ENCODE results near the gene PPCDC.

Gene PPCDC

DNA sequence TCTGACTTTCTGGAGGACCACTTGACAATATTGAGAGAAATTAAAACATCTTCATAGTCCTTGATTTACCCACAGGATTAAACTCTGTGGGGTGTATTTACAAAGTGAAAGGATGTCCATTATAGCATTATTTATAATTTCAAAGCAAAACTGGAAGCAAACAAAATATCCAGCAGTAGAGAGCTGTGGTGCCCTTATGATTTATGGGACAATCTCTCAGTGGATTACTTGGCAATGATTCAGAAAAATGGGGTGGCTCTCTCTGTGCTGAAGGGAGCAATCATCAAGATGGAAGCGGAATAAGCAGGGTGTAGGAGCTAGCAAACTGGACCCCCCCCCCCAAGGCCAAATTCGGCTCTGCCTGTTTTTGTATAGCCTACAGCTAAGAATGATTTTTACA is 9.0 kb downstream of the PPCDC start:
- H3K9me3 ChIP-seq (ENCODE audit: control insufficient read depth, insufficient read depth, low read length) = no peaks in the 10 kb centered on the region
- no peak overlapping the region for H3K9ac ChIP-seq (ENCODE audit: low read depth, low read length)
- H3K4me3 ChIP-seq (ENCODE audit: low read depth, low read length) = no peak overlapping the region
- peaks cover 2% of the 10 kb centered on the region for H3K27me3 ChIP-seq (ENCODE audit: control insufficient read depth, insufficient read depth, low read length)
- H3K36me3 ChIP-seq (ENCODE audit: control insufficient read depth, insufficient read depth, low read length) = peaks cover 6% of the 10 kb centered on the region
- peaks cover 31% of the 10 kb centered on the region for H3K4me1 ChIP-seq (ENCODE audit: control insufficient read depth, insufficient read depth, low read length)

DNA sequence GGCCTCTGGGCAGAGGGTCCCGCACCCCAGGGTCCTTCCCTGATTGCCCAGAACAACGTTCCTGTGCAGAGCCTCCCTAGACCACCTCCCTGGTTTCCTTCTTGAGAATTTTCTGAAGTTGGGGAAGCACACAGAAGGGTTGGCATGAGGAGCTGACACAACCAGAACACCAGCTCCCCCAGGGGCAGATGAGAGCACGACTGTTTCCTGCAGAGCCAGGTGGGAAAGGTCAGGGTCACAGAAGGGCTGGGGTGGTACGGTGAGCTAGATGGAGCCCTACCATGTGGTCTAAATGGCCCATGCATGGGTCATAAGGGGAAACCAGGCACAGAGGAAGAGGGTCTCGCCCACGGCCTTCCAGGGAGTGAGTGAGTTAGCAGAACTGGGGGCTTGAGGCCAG is 10.4 kb downstream of the PPCDC start:
- Histone ChIP-seq H3K27me3 (ENCODE audit: control insufficient read depth, insufficient read depth, low read length) (peaks cover 2% of the 10 kb centered on the region), H3K36me3 (ENCODE audit: control insufficient read depth, insufficient read depth, low read length) (peaks cover 6% of the 10 kb centered on the region), H3K9me3 (ENCODE audit: control insufficient read depth, insufficient read depth, low read length) (no peaks in the 10 kb centered on the region), H3K9ac (ENCODE audit: low read depth, low read length) (no peak overlapping the region), H3K4me1 (ENCODE audit: control insufficient read depth, insufficient read depth, low read length) (peaks cover 31% of the 10 kb centered on the region), H3K4me3 (ENCODE audit: low read depth, low read length) (no peak overlapping the region)

DNA sequence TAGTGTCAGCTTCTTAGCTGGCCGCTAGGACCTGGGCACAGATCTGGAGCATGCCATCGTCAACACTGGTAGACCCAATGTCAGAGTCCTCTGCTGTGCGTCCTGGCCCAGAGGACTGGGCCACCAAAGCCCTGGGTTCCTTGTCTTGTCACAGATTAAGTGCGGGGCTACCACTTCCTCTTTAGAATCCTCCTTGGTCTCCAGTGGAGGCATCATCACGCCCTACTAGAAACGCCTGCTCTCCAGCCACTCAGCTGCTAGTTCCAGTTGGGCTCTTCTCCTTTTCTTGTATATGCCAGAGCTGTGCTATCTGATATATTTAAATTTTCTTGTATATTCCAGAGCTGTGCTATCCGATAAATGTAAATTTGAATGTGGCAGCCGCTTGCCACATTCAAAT is 11.2 kb downstream of the PPCDC start:
- Histone ChIP-seq H3K4me1 (ENCODE audit: control insufficient read depth, insufficient read depth, low read length) (peaks cover 28% of the 10 kb centered on the region), H3K4me3 (ENCODE audit: low read depth, low read length) (no peak overlapping the region), H3K27me3 (ENCODE audit: control insufficient read depth, insufficient read depth, low read length) (peaks cover 2% of the 10 kb centered on the region), H3K9me3 (ENCODE audit: control insufficient read depth, insufficient read depth, low read length) (no peaks in the 10 kb centered on the region), H3K9ac (ENCODE audit: low read depth, low read length) (no peak overlapping the region), H3K36me3 (ENCODE audit: control insufficient read depth, insufficient read depth, low read length) (peaks cover 6% of the 10 kb centered on the region)

DNA sequence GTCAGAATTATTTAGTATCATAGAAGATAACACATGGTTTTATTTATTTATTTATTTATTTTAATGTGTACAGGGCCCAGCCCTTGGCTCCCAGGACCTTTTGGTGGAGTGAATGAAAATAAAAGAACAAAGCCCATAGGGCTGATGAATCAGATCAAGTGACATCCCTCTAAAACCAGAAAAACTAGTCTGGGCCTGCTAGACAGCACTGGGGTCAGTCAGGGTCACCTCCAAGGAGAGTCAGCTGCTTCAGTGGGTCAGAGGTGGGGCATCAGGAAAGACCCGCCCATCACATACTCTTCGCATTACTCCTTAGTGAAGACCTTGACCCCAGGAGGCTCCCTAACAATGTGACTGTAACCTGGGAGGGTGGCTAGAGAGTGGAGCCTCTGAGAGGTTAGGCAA is 12.8 kb downstream of the PPCDC start:
- no peaks in the 10 kb centered on the region for H3K9me3 ChIP-seq (ENCODE audit: control insufficient read depth, insufficient read depth, low read length)
- no peak overlapping the region for H3K4me3 ChIP-seq (ENCODE audit: low read depth, low read length)
- no peak overlapping the region for H3K9ac ChIP-seq (ENCODE audit: low read depth, low read length)
- peaks cover 17% of the 10 kb centered on the region for H3K4me1 ChIP-seq (ENCODE audit: control insufficient read depth, insufficient read depth, low read length)
- peaks cover 2% of the 10 kb centered on the region for H3K27me3 ChIP-seq (ENCODE audit: control insufficient read depth, insufficient read depth, low read length)
- H3K36me3 ChIP-seq (ENCODE audit: control insufficient read depth, insufficient read depth, low read length) = no peaks in the 10 kb centered on the region

DNA sequence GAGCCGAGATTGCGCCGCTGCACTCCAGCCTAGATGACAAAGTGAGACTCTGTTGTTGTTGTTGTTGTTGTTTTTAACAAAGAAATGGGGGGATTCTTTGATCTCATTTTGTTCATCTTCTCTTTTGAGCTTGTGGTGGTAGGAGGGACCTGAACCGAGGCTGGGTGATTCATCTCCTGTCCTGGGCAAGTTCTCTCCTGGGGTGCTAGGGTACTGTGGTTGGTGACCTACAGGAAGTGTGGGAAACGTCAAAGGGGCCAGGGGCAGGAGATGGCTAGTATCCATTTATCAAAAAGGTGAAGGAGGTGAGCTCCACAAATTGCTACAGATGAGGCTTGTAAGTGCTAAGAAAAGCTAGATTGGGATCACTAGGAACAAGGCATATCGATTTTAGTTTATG is 14.3 kb downstream of the PPCDC start:
- Histone ChIP-seq H3K4me3 (ENCODE audit: low read depth, low read length) (no peak overlapping the region), H3K9me3 (ENCODE audit: control insufficient read depth, insufficient read depth, low read length) (no peaks in the 10 kb centered on the region), H3K4me1 (ENCODE audit: control insufficient read depth, insufficient read depth, low read length) (peaks cover 12% of the 10 kb centered on the region), H3K9ac (ENCODE audit: low read depth, low read length) (no peak overlapping the region), H3K36me3 (ENCODE audit: control insufficient read depth, insufficient read depth, low read length) (no peaks in the 10 kb centered on the region), H3K27me3 (ENCODE audit: control insufficient read depth, insufficient read depth, low read length) (peaks cover 2% of the 10 kb centered on the region)

DNA sequence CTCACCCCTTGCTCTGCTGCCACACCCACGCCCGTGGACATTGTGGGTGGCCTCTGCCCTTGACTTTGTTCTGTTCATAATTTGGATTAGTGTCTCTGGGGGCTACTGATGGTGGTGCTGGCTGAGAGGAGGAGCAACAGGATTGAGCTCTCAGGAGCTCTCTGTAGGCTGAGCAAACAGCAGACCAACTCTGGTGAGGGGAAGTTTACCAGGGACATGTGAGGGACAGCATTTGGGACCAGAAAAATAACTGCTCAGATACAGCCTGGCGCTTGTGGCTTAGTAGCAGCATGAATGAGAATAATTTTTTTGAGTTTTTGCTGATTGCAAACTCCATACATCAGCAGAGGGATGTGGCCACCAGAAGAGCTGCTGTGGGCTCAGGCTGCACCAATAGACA is 14.8 kb downstream of the PPCDC start:
- H3K27me3 ChIP-seq (ENCODE audit: control insufficient read depth, insufficient read depth, low read length) = peaks cover 2% of the 10 kb centered on the region
- H3K9me3 ChIP-seq (ENCODE audit: control insufficient read depth, insufficient read depth, low read length) = no peaks in the 10 kb centered on the region
- no peak overlapping the region for H3K4me3 ChIP-seq (ENCODE audit: low read depth, low read length)
- peaks cover 13% of the 10 kb centered on the region for H3K4me1 ChIP-seq (ENCODE audit: control insufficient read depth, insufficient read depth, low read length)
- no peak overlapping the region for H3K9ac ChIP-seq (ENCODE audit: low read depth, low read length)
- peaks cover 3% of the 10 kb centered on the region for H3K36me3 ChIP-seq (ENCODE audit: control insufficient read depth, insufficient read depth, low read length)

DNA sequence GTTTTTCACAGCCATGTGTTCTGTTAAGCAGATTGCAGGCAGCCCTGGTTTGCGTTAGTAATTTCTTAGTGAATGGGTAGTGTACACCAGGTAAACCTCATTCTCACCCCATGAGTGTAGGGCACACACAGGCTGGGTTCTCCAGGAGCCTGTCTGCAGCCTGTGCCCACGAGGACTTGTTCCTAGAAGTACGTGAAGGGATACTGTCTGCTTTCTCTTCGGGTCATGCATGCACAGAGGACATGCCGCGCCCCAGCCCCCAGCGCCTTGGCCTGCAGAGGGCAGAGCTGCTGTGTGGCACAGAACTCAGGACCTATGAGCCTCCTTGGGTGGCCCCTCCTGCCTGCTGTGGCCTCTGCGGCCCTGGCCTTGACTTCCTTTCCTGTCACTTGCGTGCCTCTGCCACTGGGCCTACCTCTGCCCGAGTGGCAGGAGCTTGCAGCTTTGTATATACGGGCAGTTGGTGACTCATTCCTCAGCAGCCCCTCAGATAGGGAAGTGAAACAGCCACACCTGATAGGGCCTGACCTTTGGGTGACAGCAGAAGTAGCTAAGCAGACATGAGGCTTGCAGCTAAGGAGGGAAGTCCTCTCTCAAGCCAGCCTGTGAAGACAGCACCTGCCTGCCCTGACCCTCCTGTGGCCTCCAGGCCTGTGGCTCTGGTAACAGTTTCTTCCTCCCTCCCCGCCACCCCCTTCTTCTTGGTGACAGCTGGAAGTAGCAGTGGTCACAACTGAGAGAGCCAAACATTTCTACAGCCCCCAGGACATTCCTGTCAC is 19.5 kb downstream of the PPCDC start:
- Histone ChIP-seq H3K27me3 (ENCODE audit: control insufficient read depth, insufficient read depth, low read length) (no peaks in the 10 kb centered on the region), H3K4me3 (ENCODE audit: low read depth, low read length) (no peak overlapping the region), H3K9ac (ENCODE audit: low read depth, low read length) (peak overlapping the region; percentile 24), H3K36me3 (ENCODE audit: control insufficient read depth, insufficient read depth, low read length) (peaks cover 13% of the 10 kb centered on the region), H3K4me1 (ENCODE audit: control insufficient read depth, insufficient read depth, low read length) (peaks cover 9% of the 10 kb centered on the region), H3K9me3 (ENCODE audit: control insufficient read depth, insufficient read depth, low read length) (no peaks in the 10 kb centered on the region)

DNA sequence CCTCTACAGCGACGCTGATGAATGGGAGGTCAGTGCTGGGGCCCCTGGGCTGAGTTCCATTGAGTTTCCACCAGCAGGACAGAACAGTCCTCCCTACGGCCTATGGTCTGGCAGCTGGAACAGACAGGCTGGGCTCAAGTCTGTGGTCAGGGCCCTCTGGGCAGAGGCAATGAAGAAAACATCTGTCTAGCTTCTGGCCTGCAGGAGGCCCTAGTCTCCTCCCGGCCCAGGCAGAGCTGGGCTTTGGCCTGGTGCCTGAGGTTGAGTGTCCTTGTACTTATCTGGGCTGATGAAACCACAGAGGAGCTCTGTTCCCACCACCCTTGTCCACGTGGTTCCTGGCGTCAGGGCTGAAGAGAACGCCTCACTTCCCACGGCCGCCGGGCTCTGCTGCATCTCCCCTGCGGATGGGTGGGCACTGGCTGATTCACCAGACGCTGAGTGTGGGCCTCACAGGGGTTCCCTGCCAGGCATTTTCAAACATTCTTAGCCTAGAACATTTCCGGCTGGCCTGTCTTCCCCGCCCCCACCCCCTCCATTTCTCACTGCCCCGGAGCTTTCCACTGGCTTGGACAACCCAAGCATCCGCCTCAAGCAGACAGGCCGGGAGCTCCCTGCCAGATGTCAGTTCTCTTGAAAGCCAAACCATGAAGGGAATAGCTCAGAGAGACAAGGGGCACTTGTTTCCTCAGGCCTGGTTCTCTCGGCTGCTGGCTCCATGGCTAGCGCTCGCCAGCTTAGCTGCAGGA is 20.3 kb downstream of the PPCDC start:
- Histone ChIP-seq H3K4me1 (ENCODE audit: control insufficient read depth, insufficient read depth, low read length) (peaks cover 9% of the 10 kb centered on the region), H3K36me3 (ENCODE audit: control insufficient read depth, insufficient read depth, low read length) (peaks cover 19% of the 10 kb centered on the region), H3K4me3 (ENCODE audit: low read depth, low read length) (no peak overlapping the region), H3K27me3 (ENCODE audit: control insufficient read depth, insufficient read depth, low read length) (no peaks in the 10 kb centered on the region), H3K9me3 (ENCODE audit: control insufficient read depth, insufficient read depth, low read length) (no peaks in the 10 kb centered on the region), H3K9ac (ENCODE audit: low read depth, low read length) (no peak overlapping the region)

DNA sequence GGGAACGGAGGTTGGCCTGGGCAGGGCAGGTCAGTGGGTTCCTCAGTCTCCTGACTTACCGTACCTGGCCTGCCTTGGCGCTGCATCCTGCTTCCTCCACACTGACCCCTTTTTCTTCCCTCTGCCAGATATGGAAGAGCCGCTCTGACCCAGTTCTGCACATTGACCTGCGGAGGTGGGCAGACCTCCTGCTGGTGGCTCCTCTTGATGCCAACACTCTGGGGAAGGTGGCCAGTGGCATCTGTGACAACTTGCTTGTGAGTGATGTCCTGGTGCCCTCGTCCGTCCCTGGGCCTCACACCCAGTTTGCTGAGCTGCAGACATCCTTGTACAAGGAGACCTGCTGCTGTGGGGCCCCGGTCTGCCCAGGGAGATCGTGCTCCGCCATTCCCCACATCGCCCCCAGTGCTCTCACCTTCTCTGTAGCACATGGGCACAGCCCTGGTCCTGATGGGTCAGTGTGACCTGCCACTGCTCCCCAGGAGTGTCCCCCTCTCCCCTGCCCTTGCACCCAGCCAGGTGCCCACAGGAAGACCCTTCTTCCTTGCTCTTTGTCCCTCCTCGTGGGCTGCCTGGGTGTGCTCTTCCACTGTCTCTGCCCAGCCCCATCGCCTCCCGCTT is 21.0 kb downstream of the PPCDC start:
- H3K9me3 ChIP-seq (ENCODE audit: control insufficient read depth, insufficient read depth, low read length) = no peaks in the 10 kb centered on the region
- no peaks in the 10 kb centered on the region for H3K27me3 ChIP-seq (ENCODE audit: control insufficient read depth, insufficient read depth, low read length)
- H3K4me1 ChIP-seq (ENCODE audit: control insufficient read depth, insufficient read depth, low read length) = peaks cover 9% of the 10 kb centered on the region
- no peak overlapping the region for H3K4me3 ChIP-seq (ENCODE audit: low read depth, low read length)
- H3K36me3 ChIP-seq (ENCODE audit: control insufficient read depth, insufficient read depth, low read length) = peaks cover 20% of the 10 kb centered on the region
- no peak overlapping the region for H3K9ac ChIP-seq (ENCODE audit: low read depth, low read length)

DNA sequence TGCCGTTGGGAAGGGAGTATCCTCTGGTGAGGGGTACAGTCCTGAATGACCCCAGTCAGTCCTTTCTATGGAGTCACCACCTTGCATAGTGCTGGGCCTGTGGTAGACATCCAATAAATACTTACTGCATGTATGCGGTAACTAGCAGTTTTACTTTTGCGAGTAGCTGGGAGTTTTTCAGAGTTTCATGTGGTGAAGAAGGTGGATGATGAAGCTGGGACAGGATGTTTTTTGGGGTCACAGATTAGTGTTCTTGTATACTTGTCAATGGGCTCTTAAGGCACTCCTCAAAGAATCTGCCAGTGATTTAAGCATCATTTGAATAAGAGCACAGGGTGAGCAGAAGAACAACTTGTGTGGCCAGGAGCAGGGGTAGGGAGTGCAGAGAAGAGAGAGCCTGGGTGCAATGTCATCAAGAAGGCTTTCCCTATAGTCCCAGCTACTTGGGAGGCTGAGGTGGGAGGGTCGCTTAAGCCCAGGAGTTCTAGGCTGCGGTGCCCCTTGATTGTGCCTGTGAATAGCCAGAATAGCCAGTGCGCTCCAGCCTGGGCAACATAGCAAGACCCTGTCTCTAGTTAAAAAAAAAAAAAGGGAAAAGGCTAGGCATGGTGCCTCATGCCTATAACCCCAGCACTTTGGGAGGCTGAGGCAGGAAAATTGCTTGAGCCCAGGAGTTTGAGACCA is 22.1 kb downstream of the PPCDC start:
- Histone ChIP-seq H3K9ac (ENCODE audit: low read depth, low read length) (no peak overlapping the region), H3K9me3 (ENCODE audit: control insufficient read depth, insufficient read depth, low read length) (no peaks in the 10 kb centered on the region), H3K4me1 (ENCODE audit: control insufficient read depth, insufficient read depth, low read length) (peaks cover 9% of the 10 kb centered on the region), H3K36me3 (ENCODE audit: control insufficient read depth, insufficient read depth, low read length) (peaks cover 20% of the 10 kb centered on the region), H3K27me3 (ENCODE audit: control insufficient read depth, insufficient read depth, low read length) (no peaks in the 10 kb centered on the region), H3K4me3 (ENCODE audit: low read depth, low read length) (no peak overlapping the region)

DNA sequence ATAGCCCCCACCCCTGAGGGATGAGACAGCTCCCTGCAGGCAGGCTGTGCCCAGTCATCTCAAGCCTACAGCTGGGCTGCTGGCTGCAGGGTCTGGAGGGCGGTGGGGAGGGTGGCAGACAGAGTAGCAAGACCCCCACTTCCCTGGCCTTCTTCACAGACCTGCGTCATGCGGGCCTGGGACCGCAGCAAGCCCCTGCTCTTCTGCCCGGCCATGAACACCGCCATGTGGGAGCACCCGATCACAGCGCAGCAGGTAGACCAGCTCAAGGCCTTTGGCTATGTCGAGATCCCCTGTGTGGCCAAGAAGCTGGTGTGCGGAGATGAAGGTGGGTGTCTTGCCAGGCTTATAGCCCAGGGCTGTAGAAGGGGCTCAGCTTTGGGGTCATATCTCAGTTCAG is 25.0 kb downstream of the PPCDC start:
- H3K36me3 ChIP-seq (ENCODE audit: control insufficient read depth, insufficient read depth, low read length) = peaks cover 15% of the 10 kb centered on the region
- no peaks in the 10 kb centered on the region for H3K27me3 ChIP-seq (ENCODE audit: control insufficient read depth, insufficient read depth, low read length)
- no peaks in the 10 kb centered on the region for H3K9me3 ChIP-seq (ENCODE audit: control insufficient read depth, insufficient read depth, low read length)
- H3K4me1 ChIP-seq (ENCODE audit: control insufficient read depth, insufficient read depth, low read length) = peaks cover 6% of the 10 kb centered on the region
- H3K9ac ChIP-seq (ENCODE audit: low read depth, low read length) = no peak overlapping the region
- H3K4me3 ChIP-seq (ENCODE audit: low read depth, low read length) = no peak overlapping the region
